CD14-positive monocyte (primary cell): Measurements from ENCODE around the gene SPAG9. TPM values are rescaled to one million over a fixed set of nuclear protein-coding genes. Genes with fewer than 3 reads are reported as not detected.
A peak's percentile ranks its signal among the peaks of the same experiment; 100 is the strongest.

Experiments used
- DNase-seq, 3 donors: peaks; one replicate each; pipeline ENCODE4 v3.0.0-alpha.2; 2011 to 2022
- H2AFZ ChIP-seq: 2 replicates; pipeline ENCODE4 v1.6.0; 2012; ENCODE audit warnings: mild to moderate bottlenecking, low read depth, low read length, inconsistent platforms; ENCODE audit not compliant: insufficient read depth, poor library complexity, severe bottlenecking
- H3K27ac ChIP-seq, 2 donors: 1 replicate in 1 of 2; 2 replicates in 1 of 2; pipeline ENCODE4 v1.5.1; 2012 to 2013; ENCODE audit warnings: low read length in 2 of 2, control low read depth in 1 of 2, inconsistent platforms in 1 of 2, low read depth in 1 of 2, mild to moderate bottlenecking in 1 of 2
- H3K27me3 ChIP-seq, 2 donors: one replicate each; pipeline versions ENCODE4 v1.6.0 to v1.6.1; 2011 to 2013; ENCODE audit warnings: low read length in 2 of 2; ENCODE audit not compliant: control insufficient read depth in 2 of 2, insufficient read depth in 2 of 2
- H3K36me3 ChIP-seq, 2 donors: replicated peaks in 1 of 2; 1 replicate in 1 of 2; 2 replicates in 1 of 2; pipeline versions ENCODE4 v1.5.1 to v1.6.1; 2012 to 2013; ENCODE audit warnings: low read length in 2 of 2, control low read depth in 1 of 2, inconsistent platforms in 1 of 2, mild to moderate bottlenecking in 1 of 2; ENCODE audit not compliant: insufficient read depth in 2 of 2, control insufficient read depth in 1 of 2
- H3K4me1 ChIP-seq, 2 donors: 1 replicate in 1 of 2; 2 replicates in 1 of 2; pipeline versions ENCODE4 v1.5.1 to v1.6.1; 2012 to 2013; ENCODE audit warnings: low read length in 2 of 2, control low read depth in 1 of 2, inconsistent platforms in 1 of 2, mild to moderate bottlenecking in 1 of 2, moderate library complexity in 1 of 2; ENCODE audit not compliant: insufficient read depth in 2 of 2, control insufficient read depth in 1 of 2
- H3K4me2 ChIP-seq: replicated peaks from 2 replicates; pipeline ENCODE3; 2012; ENCODE audit warnings: low read length, moderate library complexity, mild to moderate bottlenecking; ENCODE audit not compliant: poor library complexity, severe bottlenecking; ENCODE audit errors: extremely low read depth
- H3K4me3 ChIP-seq, 3 experiments: fragments of 200-600 bp in 1 of 3; sonication (generic) in 1 of 3; replicated peaks in 1 of 3; 1 replicate in 2 of 3; 2 replicates in 1 of 3; pipeline ENCODE4 v1.5.1; 2011 to 2013; ENCODE audit warnings: low read length in 3 of 3, mild to moderate bottlenecking in 3 of 3, control low read depth in 2 of 3, low read depth in 2 of 3, inconsistent platforms in 1 of 3, moderate library complexity in 1 of 3
- H3K79me2 ChIP-seq: 2 replicates; pipeline ENCODE4 v1.6.0; 2012; ENCODE audit warnings: mild to moderate bottlenecking, control low read depth, inconsistent platforms, low read length, moderate library complexity; ENCODE audit not compliant: insufficient read depth
- H3K9ac ChIP-seq: 2 replicates; pipeline ENCODE4 v1.6.0; 2017; ENCODE audit warnings: low read length, mild to moderate bottlenecking; ENCODE audit not compliant: insufficient read depth, poor library complexity, severe bottlenecking
- H3K9me3 ChIP-seq, 2 donors: replicated peaks in 1 of 2; 1 replicate in 1 of 2; 2 replicates in 1 of 2; pipeline versions ENCODE4 v1.5.1 to v1.6.1; 2012 to 2013; ENCODE audit warnings: low read length in 2 of 2, control low read depth in 1 of 2; ENCODE audit not compliant: control insufficient read depth in 1 of 2, insufficient read depth in 1 of 2
- H4K20me1 ChIP-seq: 2 replicates; pipeline ENCODE4 v1.6.0; 2012; ENCODE audit warnings: mild to moderate bottlenecking, low read length, control low read depth, moderate library complexity; ENCODE audit not compliant: insufficient read depth
- H3K27ac Mint-ChIP-seq, 7 donors: one replicate each; pipeline ENCODE4 v1.8.0; 2020; ENCODE audit warnings: mild to moderate bottlenecking in 7 of 7, mixed read lengths in 7 of 7, moderate library complexity in 6 of 7, inconsistent platforms in 2 of 7
- H3K27me3 Mint-ChIP-seq, 3 donors: one replicate each; pipeline ENCODE4 v1.8.0; 2021 to 2022; ENCODE audit warnings: low read depth in 3 of 3, mild to moderate bottlenecking in 3 of 3, mixed read lengths in 3 of 3, moderate library complexity in 3 of 3, inconsistent platforms in 1 of 3
- H3K36me3 Mint-ChIP-seq, 2 donors: one replicate each; pipeline ENCODE4 v1.8.0; 2020; ENCODE audit warnings: mixed read lengths in 2 of 2, inconsistent platforms in 1 of 2, mild to moderate bottlenecking in 1 of 2
- H3K4me1 Mint-ChIP-seq: one replicate; pipeline ENCODE4 v1.8.0; 2020; ENCODE audit warnings: mild to moderate bottlenecking, mixed read lengths
- H3K4me3 Mint-ChIP-seq, 2 donors: one replicate each; pipeline ENCODE4 v1.8.0; 2020; ENCODE audit warnings: mild to moderate bottlenecking in 2 of 2, mixed read lengths in 2 of 2, moderate library complexity in 1 of 2
- H3K9me3 Mint-ChIP-seq, 7 donors: one replicate each; pipeline ENCODE4 v1.8.0; 2020 to 2022; ENCODE audit warnings: mixed read lengths in 7 of 7, mild to moderate bottlenecking in 6 of 7, moderate library complexity in 6 of 7, inconsistent platforms in 2 of 7
- CTCF ChIP-seq: fragments of 200-600 bp; IDR thresholded peaks from one replicate; pipeline ENCODE4 v1.8.0; 2022; ENCODE audit warnings: antibody characterized with exemption, mild to moderate bottlenecking
- WGBS: methylation state at CpG from one replicate; pipeline ENCODE4 v1.1.5; 2013; ENCODE audit warnings: missing lambda C conversion rate; ENCODE audit not compliant: insufficient coverage; 5-methylcytosine and 5-hydroxymethylcytosine counted together
- intact Hi-C, 2 donors: fragments of 100-400 bp; cut with micrococcal nuclease; formaldehyde crosslinking; loops; one replicate each; pipeline versions ENCODE4 v1.15.0 to v1.15.1; 2023
- polyA plus RNA-seq, 3 donors: library from polyadenylated mRNA; depleted of rRNA in 1 of 3; unstranded in 2 of 3; stranded (reverse) in 1 of 3; fragments of 300-500 nt in 2 of 3; fragments of >200 nt in 1 of 3; fragmentation: Illumina TruSeq in 2 of 3; gene quantifications; 1 replicate in 2 of 3; 2 replicates in 1 of 3; pipeline ENCODE4 v1.2.3, GENCODE V29; 2012 to 2021

SPAG9 gene
- polyA plus RNA-seq, 3 donors = 4.9 to 33.1 (median 8.5) TPM

GRCh38 chr17:51016099-51016498 lies 104.6 kb downstream of the SPAG9 start:
- H3K27me3 Mint-ChIP-seq = peaks cover 0 to 2% (median 0%) of the 10 kb centered on the region in 3 donors
- 88% methylated on average over 1 of the region's 1 CpG for WGBS
- no peaks in the 10 kb centered on the region for H4K20me1 ChIP-seq

GRCh38 chr17:51015145-51015558 lies 105.5 kb downstream of the SPAG9 start:
- H3K27ac Mint-ChIP-seq = peak overlapping the region in 2 of 7 donors; percentile 25 to 34
- no peaks in the 10 kb centered on the region for H3K9me3 Mint-ChIP-seq
- peaks cover 0 to 2% (median 0%) of the 10 kb centered on the region in 3 donors for H3K27me3 Mint-ChIP-seq
- Histone ChIP-seq H3K4me1 (no peaks in the 10 kb centered on the region), H3K36me3 (peaks cover 55 to 84% of the 10 kb centered on the region in 2 donors), H3K4me2 (no peak overlapping the region), H3K4me3 (no peak overlapping the region), H3K27ac (peak overlapping the region in 1 of 2 donors; percentile 6), H2AFZ (no peak overlapping the region), H3K27me3 (no peaks in the 10 kb centered on the region), H3K9ac (no peak overlapping the region), H3K79me2 (no peaks in the 10 kb centered on the region), H3K9me3 (no peaks in the 10 kb centered on the region), H4K20me1 (no peaks in the 10 kb centered on the region)
- H3K4me3 Mint-ChIP-seq = no peak overlapping the region
- DNase-seq = no peak
- no CpG with 5 or more reads among the region's 1 CpG for WGBS
- no peak for TF ChIP-seq CTCF
- H3K4me1 Mint-ChIP-seq = no peaks in the 10 kb centered on the region
- H3K36me3 Mint-ChIP-seq = peaks cover 60 to 73% of the 10 kb centered on the region in 2 donors
- intact Hi-C loops = no loop called here

More at GRCh38 chr17:51016099-51016498, 104.6 kb downstream of the SPAG9 start:
- H2AFZ ChIP-seq = no peak overlapping the region
- H3K27ac ChIP-seq = no peak overlapping the region
- H3K4me3 Mint-ChIP-seq = no peak overlapping the region
- peaks cover 62 to 71% of the 10 kb centered on the region in 2 donors for H3K36me3 Mint-ChIP-seq
- no peak for TF ChIP-seq CTCF
- H3K27ac Mint-ChIP-seq = peak overlapping the region in 1 of 7 donors; percentile 32
- no peaks in the 10 kb centered on the region for H3K4me1 ChIP-seq
- no peaks in the 10 kb centered on the region for H3K9me3 ChIP-seq
- DNase-seq = no peak
- peaks cover 56 to 84% of the 10 kb centered on the region in 2 donors for H3K36me3 ChIP-seq
- H3K27me3 ChIP-seq = no peaks in the 10 kb centered on the region
- intact Hi-C loops = no loop called here
- no peaks in the 10 kb centered on the region for H3K4me1 Mint-ChIP-seq
- H3K4me2 ChIP-seq = no peak overlapping the region
- no peaks in the 10 kb centered on the region for H3K9me3 Mint-ChIP-seq
- H3K4me3 ChIP-seq = no peak overlapping the region
- H3K9ac ChIP-seq = no peak overlapping the region
- H3K79me2 ChIP-seq = no peaks in the 10 kb centered on the region
